Esophagus (tissue), 2 donors: Measurements from ENCODE around the gene PPP1R10. TPM values are rescaled to one million over a fixed set of nuclear protein-coding genes. Genes with fewer than 3 reads are reported as not detected.
"Not testable (repeated sequence)": the region's sequence is repeated elsewhere in the genome, so short reads cannot be mapped to it uniquely, and the experiment has no call there.

Source experiments
- H3K27ac ChIP-seq, 2 donors: one replicate each; pipeline ENCODE4 v1.5.1; 2013; ENCODE audit warnings: low read depth in 2 of 2, mild to moderate bottlenecking in 2 of 2, inconsistent platforms in 1 of 2, low read length in 1 of 2, moderate library complexity in 1 of 2
- H3K27me3 ChIP-seq, 2 donors: one replicate each; pipeline ENCODE4 v1.6.1; 2013; ENCODE audit warnings: low read length in 2 of 2, control low read depth in 1 of 2, mild to moderate bottlenecking in 1 of 2; ENCODE audit not compliant: insufficient read depth in 2 of 2, control insufficient read depth in 1 of 2
- H3K36me3 ChIP-seq, 2 donors: one replicate each; pipeline ENCODE4 v1.6.1; 2013; ENCODE audit warnings: low read length in 1 of 2; ENCODE audit not compliant: control insufficient read depth in 2 of 2, insufficient read depth in 2 of 2
- H3K4me1 ChIP-seq, 2 donors: one replicate each; pipeline ENCODE4 v1.6.1; 2013; ENCODE audit warnings: low read length in 1 of 2; ENCODE audit not compliant: control insufficient read depth in 2 of 2, insufficient read depth in 2 of 2
- H3K4me3 ChIP-seq, 2 donors: one replicate each; pipeline ENCODE4 v1.5.1; 2013; ENCODE audit warnings: low read length in 2 of 2, mild to moderate bottlenecking in 2 of 2, low read depth in 1 of 2, moderate library complexity in 1 of 2
- H3K9me3 ChIP-seq, 2 donors: one replicate each; pipeline ENCODE4 v1.6.1; 2013; ENCODE audit warnings: mild to moderate bottlenecking in 2 of 2, low read depth in 1 of 2, low read length in 1 of 2, moderate library complexity in 1 of 2; ENCODE audit not compliant: control insufficient read depth in 2 of 2, insufficient read depth in 1 of 2
- WGBS, 2 donors: extraction: QIAGEN DNeasy Blood & Tissue Kit; methylation state at CpG; one replicate each; pipeline ENCODE4 v1.1.7; 2013; 5-methylcytosine and 5-hydroxymethylcytosine counted together
- polyA plus RNA-seq, 2 donors: library from polyadenylated mRNA; stranded (reverse); fragments of 200-250 nt; gene quantifications; one replicate each; pipeline ENCODE4 v1.2.3, GENCODE V29; 2013
- donor health status: healthy with polysubstance abuse.
- donor health status: Bipolar disorder and iron deficiency.

PPP1R10 gene
- 10 to 100 TPM; 13.5 to 23.5 TPM for polyA plus RNA-seq

DNA sequence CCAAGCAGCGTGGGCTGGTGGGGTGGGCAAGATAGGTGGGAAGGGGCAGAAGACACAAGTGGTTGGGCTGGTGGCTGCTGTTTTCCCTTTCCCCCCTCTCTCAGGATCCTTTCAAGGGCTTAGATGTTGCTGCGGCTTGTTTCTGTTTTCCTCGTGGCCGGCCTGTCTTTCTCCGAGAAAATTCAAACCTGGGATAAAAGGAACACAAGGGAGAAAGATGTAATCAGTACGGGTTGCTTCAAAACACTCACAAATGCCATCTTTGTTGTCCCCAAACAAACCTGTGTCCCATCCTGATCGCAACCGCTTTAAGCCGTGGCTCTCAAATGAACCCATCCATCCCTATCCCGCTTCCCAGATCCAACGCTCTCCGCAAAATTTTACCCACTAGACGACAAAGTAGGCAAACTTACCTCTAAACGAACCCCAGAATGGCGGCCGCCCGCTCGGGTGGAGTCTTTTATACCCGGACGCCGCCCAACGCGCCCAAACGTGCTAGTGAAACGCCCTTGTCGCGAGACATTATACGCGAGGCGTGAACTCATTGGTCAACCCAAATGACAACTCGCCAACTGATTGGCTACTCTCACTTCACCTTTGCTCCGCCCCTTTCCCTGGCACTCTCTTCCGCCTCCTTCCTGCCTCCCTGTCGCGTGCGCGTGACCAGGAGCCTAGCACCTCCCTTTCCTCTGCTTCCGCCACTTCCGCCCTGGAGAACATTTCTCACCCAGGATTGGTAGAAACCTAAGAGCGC lies at the start of gene PPP1R10:
Gene PPP1R10, minus strand, starts transcription at position 433 of the 754 bp plus-strand sequence. CDS start 7,299 bp downstream, outside the sequence.
- Histone ChIP-seq H3K36me3 (peaks cover 3 to 6% of the 10 kb centered on the region in 2 donors), H3K9me3 (no peaks in the 10 kb centered on the region), H3K27me3 (no peaks in the 10 kb centered on the region), H3K4me3 (peak within 1 kb of the TSS; percentile 82 to 100), H3K4me1 (no peaks in the 10 kb centered on the region), H3K27ac (peak within 1 kb of the TSS; percentile 97 to 100)
- 0% methylated on average over 40 of the region's 40 CpGs for WGBS, 2 donors

DNA sequence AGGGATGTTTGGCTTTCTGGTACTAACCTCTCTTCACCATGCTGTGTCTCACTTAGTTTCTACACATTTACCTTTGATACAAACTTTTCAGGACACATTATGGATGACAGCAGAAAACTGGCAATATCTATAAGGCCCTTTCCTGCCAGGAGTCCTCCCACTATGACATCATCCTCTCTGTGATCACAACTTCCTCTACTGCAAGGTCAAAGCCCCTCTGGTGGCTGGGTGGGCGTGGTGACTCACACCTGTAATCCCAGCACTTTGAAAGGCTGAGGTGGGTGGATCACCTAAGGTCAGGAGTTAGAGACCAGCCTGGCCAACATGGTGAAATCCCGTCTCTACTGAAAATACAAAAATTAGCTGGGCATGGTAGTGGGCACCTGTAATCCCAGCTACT lies 49.3 kb upstream of the PPP1R10 start:
- WGBS, 2 donors: 67 to 73% methylated on average over 2 of the region's 2 CpGs
- H3K4me3 ChIP-seq, H3K9me3 ChIP-seq, H3K27ac ChIP-seq, H3K4me1 ChIP-seq, H3K27me3 ChIP-seq: not testable (repeated sequence)
- H3K36me3 ChIP-seq: peaks cover 28 to 38% of the 10 kb centered on the region in 2 donors

DNA sequence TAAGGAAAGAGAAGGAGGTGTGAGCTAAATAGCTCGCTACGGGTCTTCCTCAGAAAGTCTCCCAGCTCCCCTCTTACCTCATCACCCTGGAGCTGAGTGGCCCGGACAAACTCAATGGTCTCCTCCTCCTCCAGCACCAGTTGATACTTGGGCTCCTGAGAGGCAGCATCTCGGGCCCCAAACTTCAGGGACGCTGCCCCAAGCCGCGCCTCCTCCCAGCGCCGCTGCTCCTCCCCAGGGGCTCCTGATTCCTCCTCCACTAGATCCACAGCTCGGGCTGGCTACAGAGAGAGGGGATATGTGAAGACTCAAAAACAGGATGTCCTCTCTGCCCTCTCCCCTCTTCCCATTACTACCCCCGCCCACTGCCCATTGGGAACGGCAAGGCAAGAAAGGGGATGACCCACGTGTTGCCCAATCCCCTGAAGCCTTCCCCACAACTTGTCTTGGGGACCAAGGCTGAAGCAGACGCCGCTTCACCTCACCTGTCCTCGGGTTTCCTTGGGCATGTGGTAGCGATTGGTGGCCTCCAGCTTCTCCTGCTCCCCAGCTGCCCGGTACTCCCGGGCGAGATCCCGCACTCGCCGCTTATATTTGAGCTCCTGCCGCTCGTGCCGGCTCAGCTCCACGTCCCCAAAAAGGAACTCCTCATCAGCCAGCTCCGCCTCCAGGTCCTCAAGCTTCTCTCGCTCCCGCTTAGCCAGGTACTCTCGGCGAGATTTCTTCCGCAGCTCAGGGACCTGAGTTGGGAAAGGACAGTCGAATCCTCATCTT lies 48.1 kb upstream of the PPP1R10 start:
- no peaks in the 10 kb centered on the region for H3K9me3 ChIP-seq
- no peak overlapping the region for H3K4me3 ChIP-seq
- H3K27me3 ChIP-seq: no peaks in the 10 kb centered on the region
- peaks cover 30 to 35% of the 10 kb centered on the region in 2 donors for H3K36me3 ChIP-seq
- H3K4me1 ChIP-seq: no peaks in the 10 kb centered on the region
- 92 to 93% methylated on average over 34 of the region's 34 CpGs for WGBS, 2 donors
- no peak overlapping the region for H3K27ac ChIP-seq

DNA sequence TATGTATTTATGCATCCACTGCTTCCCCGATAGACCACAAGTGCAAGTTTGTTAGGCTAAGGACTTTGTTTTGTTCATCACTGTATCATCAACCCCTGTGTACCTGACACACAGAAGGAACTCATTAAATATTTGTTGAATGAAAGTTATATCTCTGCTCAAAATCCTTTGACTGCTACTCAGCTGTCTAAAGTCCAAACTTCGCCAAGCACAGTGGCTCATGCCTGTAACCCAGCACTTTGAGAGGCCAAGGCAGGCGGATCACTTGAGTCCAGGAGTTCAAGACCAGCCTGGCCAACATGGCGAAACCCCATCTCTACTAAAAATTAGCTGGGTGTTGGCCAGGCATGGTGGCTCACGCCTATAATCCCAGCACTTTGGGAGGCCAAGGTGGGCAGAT lies 40.9 kb upstream of the PPP1R10 start:
- not testable (repeated sequence) for H3K4me1 ChIP-seq, H3K27me3 ChIP-seq, H3K27ac ChIP-seq, H3K4me3 ChIP-seq, H3K9me3 ChIP-seq
- H3K36me3 ChIP-seq: peaks cover 51 to 62% of the 10 kb centered on the region in 2 donors
- WGBS, 2 donors: 92 to 93% methylated on average over 5 of the region's 5 CpGs

DNA sequence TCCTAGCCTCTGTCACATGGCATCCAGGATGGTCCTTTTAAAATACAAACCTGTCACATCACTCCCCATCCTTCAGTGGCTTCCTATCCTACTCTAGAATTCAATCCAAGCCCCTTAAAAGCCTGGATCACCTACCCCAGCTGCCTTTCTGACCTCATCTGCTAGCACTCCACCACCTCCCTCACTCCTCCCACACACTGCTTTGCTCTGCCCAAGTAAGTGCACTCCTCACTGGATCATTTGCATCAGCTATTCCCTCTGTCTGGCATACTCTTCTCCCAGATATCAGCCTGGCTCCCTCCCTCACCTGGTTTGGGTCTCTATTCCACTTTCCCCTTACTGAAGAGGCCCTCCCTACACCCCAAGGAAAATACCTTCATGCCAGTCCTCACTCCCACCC lies 40.4 kb upstream of the PPP1R10 start:
- H3K9me3 ChIP-seq: no peaks in the 10 kb centered on the region
- H3K36me3 ChIP-seq: peaks cover 47 to 64% of the 10 kb centered on the region in 2 donors
- H3K27me3 ChIP-seq: no peaks in the 10 kb centered on the region
- no peaks in the 10 kb centered on the region for H3K4me1 ChIP-seq
- no peak overlapping the region for H3K27ac ChIP-seq
- H3K4me3 ChIP-seq: no peak overlapping the region

DNA sequence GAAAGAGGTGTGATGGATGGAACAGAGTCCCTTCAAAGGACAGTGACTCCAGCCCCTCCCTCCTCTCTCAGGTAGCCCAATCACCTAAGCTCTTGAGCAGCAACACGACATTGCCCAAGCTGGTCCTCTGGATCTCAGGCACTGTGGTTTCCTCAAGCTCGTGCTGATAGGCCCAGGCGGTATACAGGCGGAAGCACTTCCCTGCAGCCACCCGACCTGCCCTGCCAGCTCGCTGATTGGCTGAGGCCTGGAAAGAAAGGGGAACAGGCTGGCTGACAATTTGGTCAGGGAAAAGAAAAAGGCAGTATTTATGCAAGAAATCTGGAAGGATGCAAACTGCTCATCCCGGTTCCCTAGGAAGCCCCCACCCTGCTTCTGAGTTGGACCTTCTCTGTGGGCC lies 39.5 kb upstream of the PPP1R10 start:
- 77 to 82% methylated on average over 7 of the region's 7 CpGs for WGBS, 2 donors
- no peaks in the 10 kb centered on the region for H3K27me3 ChIP-seq
- no peak overlapping the region for H3K4me3 ChIP-seq
- H3K36me3 ChIP-seq: peaks cover 38 to 60% of the 10 kb centered on the region in 2 donors
- H3K9me3 ChIP-seq: no peaks in the 10 kb centered on the region
- H3K27ac ChIP-seq: no peak overlapping the region
- no peaks in the 10 kb centered on the region for H3K4me1 ChIP-seq

DNA sequence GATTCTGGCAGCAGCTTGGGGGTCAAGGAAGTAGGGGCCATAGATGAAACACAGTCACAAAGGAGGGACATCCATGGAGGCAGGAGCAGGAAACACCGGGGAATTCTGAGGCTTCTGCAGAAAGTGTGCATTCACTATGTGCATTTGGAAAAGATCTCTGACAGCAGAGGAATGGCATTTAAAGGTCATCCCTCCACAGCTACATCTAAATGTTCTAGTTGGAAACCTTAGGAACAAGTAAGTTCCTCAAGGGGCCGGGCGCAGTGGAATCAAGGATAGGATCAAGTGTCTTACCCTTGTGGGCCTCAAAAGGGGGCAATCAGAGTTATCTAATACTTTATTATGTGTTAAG lies 38.7 kb upstream of the PPP1R10 start:
- no peak overlapping the region for H3K27ac ChIP-seq
- H3K4me1 ChIP-seq: no peaks in the 10 kb centered on the region
- H3K27me3 ChIP-seq: no peaks in the 10 kb centered on the region
- no peaks in the 10 kb centered on the region for H3K9me3 ChIP-seq
- peaks cover 34 to 59% of the 10 kb centered on the region in 2 donors for H3K36me3 ChIP-seq
- no peak overlapping the region for H3K4me3 ChIP-seq
- 94 to 98% methylated on average over 3 of the region's 3 CpGs for WGBS, 2 donors

DNA sequence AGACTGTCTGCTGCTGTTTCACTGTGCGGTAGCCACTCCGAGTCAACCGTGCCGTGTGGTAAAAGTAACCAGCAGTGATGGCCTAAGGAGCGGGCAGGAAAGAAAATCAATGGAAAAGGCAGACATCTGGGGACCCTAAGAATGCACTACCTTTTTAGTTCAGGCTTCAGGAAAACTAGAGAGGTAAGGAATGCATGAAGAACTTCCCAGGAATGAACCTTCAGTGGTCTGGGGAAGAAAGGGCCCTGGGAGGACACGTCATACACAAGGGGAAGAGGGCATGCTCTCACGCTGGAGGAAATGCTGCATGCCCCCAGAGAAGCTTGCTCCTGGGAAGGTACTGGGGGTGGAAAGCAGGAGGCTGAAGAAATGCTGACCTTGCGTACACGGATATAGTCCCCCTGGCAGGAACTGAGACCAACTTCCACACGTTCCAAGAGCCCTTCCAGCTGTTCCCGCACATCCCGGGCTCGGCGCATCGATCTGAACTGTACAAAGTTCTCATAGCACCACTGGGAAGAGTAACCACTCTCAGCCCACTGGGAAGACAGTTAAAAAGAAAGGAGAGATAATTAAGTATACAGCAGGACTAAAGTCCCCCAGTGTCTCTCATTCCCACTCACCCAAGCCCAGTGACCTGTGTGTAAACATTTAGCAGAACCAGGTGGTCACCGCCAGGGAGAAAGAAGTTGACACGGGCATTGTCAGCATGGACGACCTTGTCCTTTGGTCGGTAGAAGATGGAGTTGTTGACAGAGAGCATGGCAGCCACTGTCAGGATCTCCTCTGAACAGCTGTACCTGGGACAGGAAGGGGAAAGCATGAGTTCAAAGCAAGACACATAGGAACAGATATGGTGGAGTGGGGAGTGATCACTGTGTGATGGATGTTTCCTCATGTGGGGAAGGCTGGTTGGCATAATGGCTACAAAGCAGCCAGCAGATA lies 38.0 kb upstream of the PPP1R10 start:
- H3K27ac ChIP-seq: no peak overlapping the region
- H3K36me3 ChIP-seq: peaks cover 32 to 56% of the 10 kb centered on the region in 2 donors
- no peaks in the 10 kb centered on the region for H3K9me3 ChIP-seq
- H3K27me3 ChIP-seq: no peaks in the 10 kb centered on the region
- no peaks in the 10 kb centered on the region for H3K4me1 ChIP-seq
- no peak overlapping the region for H3K4me3 ChIP-seq
- WGBS, 2 donors: 88 to 92% methylated on average over 19 of the region's 19 CpGs

DNA sequence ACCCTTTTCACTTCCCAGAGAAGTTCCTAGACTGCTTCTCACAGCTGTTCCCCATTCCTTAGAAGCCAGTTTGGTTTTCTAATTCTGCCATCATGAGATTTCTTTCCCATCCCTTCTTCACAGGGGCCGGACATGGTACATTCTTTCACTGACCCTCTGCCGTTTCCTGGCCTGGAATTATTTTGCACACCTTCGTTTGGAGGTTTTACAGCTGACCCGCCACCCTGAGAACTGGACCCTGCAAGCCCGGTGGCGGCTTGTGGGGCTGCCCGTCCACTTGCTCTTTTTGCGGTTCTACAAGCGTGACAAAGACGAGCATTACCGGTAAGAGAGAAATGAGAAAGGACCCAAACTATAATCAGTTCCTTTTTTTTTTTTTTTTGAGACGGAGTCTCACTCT lies 34.1 kb upstream of the PPP1R10 start:
- Histone ChIP-seq H3K27ac (no peak overlapping the region), H3K27me3 (no peaks in the 10 kb centered on the region), H3K36me3 (peaks cover 17 to 32% of the 10 kb centered on the region in 2 donors), H3K9me3 (no peaks in the 10 kb centered on the region), H3K4me3 (no peak overlapping the region), H3K4me1 (peaks cover 2 to 5% of the 10 kb centered on the region in 2 donors)
- WGBS, 2 donors: 88 to 92% methylated on average over 12 of the region's 12 CpGs
